Left renal cortex interstitium (tissue), 4 donors: ENCODE data around the gene HDAC4. TPM values are rescaled to one million over a fixed set of nuclear protein-coding genes. Genes with fewer than 3 reads are reported as not detected.

ENCODE experiments used
- DNase-seq, 4 donors: peaks; one replicate each; pipeline ENCODE4 v3.0.0-alpha.2; 2013; ENCODE audit warnings: low read depth in 4 of 4, low spot score in 2 of 4, missing footprints in 1 of 4
- polyA plus RNA-seq, 4 donors: library from polyadenylated mRNA; unstranded; fragments of 120-200 nt; gene quantifications; one replicate each; pipeline ENCODE4 v1.2.1, GENCODE V29; 2013; ENCODE audit not compliant: insufficient read length in 4 of 4

HDAC4 gene
- polyA plus RNA-seq, 4 donors, result 10.5 to 21.1 (median 14.3) TPM

DNA sequence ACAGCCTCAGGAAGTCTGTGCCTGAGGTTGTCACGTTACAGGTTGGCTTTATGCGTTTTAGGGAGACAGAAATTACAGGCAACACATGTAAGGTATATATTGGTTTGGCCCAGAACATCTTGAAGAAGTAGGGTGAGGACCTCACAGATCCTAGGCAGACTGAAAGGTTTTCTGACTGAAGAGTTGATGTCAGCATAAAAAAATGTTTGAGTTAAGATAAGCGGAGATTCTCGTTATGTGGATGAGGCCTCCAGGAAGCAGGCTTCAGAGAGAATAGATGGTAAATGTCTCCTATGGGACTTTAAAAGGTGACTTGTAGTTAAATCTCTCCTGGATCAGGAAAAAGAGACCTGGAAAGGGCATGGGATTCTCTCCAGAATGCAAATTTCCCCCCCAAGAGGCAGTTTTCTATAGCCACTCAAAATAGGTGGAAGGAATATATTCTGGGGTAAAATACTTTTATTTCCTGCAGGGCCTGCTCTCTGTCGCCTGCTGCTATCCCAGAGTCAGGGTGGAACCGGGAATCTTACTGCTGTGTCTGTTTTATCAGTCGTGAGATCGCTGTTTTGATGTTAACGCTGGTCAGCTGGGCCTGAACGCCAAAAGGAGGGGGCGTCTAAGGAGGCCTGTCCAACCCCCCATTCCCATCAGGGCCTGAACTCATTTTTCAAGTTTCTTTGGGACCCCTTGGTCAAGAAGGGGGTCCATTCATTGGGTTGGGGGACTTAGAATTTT is 171.1 kb downstream of the HDAC4 start:
- no peak for DNase-seq

DNA sequence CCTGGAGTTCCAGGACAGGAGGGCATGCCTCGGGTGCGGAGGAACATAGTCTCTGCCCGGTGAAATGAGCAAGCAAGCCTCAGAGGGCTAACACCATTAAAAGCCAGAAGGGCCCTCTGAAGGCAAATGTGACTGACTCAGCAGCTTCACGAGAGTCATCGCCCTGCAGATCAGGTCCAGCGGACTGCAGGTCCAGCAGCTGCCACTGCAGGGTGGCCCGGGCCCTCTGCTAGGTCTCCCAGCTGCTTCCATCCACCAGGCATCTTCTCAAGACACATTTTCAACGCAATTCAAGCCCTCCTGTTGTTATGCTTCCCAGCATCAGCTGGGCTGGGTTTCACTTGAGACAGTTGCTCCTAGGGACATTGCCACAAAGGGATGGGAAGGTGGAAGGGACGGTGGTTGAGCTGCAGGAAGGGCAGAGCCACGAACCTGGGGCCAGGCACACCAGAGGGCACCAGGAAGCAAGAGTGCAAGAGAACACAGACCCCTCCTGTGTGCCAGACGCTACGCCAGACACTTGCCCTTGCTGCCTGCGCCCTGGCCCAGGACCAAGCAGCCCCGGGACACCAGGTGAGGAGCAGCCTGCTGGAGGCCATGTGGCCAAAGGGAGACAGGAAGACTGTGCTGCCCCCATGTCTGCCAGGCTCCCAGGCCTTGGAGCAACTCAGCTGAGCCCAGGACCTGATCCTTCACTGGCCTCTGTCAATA is 173.0 kb downstream of the HDAC4 start:
- no peak for DNase-seq

DNA sequence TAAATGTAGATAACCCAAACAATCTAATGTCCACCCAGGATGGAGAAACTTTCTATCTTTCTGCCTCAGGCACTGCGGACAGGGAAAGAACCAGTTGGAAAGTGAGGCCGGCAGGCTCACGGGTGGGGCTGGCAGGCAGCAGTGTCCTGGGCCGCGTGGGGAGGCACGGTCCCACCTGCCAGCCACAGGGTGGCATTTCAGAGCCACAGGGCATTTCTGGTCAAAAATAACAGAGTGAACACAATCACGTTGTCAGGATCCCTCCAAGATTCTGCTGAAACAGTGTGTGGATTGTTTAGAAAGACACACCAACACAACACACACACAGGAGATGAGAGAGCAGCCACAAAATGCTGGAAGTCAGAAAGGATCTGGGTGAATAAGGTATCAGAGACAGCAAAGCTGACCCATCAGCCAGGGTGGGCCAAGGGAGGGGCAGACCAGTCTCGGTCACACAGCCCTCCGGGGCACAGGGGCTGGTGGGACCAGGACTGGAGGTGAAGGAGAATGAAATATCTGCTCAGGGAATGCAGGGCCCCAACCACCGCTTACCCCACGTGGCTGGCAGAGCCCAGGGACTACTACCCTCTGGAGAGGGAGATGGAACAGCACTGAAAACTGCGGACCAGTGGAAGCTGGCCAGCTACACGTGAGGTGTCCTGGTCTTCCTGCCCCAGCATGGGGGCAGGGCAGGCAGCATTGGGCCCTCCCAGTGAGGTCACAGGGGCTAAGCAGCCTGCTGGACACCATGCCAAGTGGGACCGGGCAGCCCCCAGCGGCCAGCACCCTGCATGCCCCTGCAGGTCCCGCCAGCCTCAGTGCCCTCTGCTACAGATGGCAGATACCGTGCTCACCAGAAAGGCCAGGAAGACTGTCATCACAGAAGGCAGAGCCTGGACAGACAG is 173.9 kb downstream of the HDAC4 start:
- no peak for DNase-seq

DNA sequence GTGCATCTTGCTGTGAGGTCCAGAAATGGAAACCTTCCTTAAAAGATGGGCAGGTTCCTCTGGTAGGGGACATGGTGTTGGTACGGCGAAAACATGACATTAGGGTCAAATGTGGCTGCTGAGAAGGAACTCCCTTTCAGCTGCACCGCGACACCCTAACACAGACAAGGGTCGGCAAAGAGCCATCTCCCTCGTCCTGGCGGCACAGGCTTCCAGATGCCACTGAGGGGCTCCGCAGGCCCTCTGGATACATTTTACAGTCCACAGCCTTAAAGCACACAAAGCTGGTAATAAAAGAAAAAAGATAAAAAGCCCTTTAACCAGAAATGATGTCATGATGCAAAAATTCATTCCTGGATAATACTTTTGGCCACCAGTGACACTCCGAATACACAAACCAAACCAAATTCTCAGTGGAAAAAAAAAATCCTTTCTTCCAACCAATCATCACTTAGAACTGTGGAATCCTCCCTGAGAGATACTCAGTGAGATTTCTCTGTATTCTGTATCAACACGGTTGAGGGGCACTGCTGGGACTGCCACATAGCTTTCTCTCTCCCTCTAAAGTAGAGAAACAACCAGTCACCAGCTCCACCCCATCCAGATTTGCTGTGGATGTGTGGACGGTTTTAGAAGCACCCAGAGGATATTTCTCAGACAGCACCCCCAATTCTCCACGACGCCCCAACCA is 174.8 kb downstream of the HDAC4 start:
- no peak for DNase-seq

DNA sequence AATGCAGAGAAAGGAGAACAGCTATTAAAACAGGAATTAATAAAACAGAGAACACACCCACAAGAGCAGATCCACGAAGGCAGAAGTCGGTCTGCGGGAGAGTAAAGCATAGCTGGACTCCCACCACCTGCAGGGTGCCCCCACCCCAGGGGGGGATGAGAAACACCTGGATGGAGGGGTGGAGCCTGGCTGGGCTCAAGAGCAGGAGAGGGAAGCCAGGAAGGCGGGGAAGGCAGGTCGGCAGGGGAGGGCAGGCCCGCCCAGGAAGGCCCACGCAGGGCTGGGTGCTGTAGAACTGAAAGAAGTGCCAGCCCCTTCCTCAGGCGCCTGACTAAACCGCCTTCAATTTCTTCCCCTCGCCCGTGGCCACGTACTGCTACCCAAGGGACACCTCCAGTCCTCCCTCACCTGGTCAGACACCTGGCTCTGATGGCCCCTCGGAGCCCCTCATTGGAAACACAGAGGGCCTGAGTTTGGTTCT is 175.4 kb downstream of the HDAC4 start:
- no peak for DNase-seq

DNA sequence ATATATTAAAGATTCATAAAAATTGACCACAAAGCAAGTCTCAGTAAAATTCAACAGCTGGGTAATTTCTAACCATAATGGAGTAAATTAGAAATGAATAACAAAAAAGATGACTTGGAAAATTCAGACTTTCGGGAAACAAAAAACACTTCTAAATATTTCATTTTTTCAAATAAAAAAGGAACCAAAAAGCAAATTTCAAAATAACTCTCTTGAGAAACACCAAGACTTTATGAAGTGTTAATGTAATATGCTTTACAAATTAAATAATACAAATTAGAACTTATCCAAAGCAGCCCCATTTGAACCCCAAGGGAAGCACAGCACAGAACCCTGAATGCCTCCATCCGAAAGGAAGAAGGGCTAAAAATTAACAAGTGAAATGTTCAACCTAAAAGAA is 175.9 kb downstream of the HDAC4 start:
- DNase-seq, result no peak

DNA sequence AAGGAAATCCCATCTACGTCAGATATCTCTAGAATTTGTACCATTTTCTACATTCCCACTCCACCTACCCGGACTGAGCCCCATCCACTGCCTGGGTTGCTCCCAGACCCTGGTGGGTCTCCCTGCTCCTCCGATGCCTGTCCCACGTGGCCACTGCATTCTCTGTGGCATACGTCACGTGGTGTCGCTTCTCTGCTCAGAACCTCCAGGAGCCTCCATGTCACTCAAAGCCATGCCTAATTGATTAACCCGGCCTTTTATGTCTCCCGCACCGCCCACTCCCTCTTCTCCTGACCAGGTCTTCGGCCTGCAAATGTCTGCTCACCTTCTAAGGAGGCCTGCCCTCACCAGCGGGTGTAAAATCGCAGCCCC is 176.6 kb downstream of the HDAC4 start:
- DNase-seq, result no peak

DNA sequence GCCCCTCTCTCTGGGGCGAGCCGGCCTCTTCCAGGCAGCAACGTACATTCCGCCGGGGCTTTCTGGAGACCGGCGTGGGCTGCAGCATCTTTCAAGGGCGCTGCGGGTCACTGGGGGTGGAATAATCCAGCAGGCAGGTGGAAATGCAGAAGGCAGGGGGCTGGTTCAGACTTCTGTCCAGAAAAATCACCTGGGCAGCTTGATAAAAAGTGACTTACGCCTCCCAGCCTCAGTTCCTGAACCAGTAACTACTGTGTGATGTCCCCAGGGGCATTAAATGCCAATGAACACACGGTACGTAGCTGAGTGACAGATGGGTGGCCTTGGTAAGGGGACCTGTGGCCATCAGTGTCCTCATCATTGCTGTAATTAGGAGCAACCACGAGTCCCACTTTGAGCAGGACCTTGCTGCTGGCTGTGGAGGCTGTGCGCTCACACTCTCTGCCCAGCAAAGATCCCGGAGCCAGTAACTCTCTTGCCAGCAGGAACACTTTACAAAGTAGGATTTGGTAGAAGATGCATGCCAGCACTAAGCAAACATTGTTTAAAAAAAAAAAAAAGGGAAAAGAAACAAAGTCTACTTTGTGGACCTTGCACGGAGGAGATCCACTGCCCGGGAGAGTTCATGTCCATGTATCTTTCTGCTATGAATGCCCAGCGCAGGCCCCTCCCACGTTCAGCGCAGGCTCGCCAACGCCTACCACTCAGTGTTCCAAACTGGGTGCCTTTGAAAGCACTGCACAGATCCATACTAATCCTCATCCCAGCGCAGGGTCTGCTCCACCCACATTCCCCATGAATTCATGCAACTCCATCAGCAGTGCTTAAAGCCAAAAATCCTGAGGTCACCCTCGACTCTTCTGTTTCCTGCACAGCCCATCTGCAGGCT is 177.3 kb downstream of the HDAC4 start:
- no peak for DNase-seq

DNA sequence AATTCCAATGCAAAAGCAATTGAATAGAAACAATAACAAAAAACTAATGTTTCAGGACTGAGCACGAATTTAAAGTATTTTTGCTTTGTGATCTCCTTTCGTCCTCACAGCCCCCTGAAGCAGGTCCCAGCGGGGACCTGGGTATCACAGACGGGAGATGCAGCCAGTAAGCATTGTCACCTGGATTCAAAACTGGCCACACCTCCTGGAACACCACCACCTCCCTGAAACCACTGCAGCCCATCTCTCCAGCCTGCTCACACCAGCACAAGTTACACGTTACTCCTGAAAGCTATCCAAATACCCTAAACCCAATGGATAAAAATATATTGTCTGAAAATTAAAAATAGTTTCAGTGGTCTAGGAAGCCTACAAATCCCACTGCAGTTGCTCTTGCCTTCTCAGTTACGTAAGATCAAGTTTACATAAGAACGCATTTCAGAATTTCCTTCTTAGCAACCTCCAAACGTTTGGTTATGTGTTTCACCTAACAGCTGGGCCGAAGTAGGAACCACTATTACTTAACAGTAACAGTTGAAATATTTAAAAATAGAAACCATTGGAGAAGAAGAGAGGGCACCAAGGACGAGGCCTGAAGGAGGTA is 178.0 kb downstream of the HDAC4 start:
- no peak for DNase-seq

DNA sequence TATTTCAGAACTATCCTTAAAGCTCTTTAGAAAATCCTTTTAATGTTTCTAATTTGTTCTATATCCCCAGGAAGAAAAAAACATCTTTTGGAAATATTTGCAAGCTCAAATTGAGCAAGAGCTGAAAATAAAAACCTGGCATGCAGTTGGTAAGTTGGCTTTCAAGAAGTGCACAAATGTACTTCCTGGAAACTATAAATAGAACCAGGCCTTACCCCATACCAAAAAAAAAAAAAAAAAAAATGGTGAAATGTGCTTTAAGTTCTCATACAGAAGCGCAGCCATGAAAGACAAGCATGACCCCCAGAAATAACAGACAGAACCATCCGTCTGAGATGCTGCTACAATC is 178.5 kb downstream of the HDAC4 start:
- no peak for DNase-seq

DNA sequence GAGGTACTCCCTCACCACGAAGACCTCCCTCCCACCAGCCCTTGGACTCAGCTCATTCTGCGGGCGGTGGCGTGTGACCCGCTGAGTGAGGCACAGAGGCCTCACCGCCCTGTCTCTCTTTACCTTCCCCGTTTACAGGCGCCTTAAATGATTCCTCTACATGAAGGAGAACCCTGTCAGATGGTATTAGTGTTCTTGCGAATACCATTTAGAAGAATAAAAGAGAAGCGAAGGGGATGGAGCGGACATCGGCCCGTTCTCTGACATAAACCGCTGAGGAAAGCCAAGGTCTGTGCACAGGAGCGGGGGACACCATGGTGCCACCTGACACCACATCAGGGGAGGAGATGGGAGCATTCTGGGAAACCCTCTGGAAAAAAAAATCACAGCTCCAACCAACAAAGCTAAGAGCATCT is 179.8 kb downstream of the HDAC4 start:
- no peak for DNase-seq

DNA sequence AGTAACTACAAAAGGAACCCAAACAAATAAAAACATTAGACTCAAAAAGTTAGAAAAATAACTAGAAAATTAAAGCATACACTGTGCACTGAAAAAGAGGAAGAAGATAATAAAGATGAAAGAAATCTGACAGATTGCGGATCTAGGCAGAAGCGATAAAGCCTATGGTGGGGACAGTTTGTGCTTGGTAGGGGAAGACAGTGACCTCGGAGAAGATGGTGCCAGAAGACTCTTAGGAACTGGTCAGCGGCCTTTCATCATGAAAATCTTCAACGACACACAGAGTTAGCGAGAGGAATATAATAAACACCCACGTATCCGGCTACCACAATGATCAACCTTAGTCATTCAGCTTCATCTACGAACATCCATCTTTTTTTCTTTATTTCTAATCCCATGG is 180.5 kb downstream of the HDAC4 start:
- DNase-seq, result no peak

DNA sequence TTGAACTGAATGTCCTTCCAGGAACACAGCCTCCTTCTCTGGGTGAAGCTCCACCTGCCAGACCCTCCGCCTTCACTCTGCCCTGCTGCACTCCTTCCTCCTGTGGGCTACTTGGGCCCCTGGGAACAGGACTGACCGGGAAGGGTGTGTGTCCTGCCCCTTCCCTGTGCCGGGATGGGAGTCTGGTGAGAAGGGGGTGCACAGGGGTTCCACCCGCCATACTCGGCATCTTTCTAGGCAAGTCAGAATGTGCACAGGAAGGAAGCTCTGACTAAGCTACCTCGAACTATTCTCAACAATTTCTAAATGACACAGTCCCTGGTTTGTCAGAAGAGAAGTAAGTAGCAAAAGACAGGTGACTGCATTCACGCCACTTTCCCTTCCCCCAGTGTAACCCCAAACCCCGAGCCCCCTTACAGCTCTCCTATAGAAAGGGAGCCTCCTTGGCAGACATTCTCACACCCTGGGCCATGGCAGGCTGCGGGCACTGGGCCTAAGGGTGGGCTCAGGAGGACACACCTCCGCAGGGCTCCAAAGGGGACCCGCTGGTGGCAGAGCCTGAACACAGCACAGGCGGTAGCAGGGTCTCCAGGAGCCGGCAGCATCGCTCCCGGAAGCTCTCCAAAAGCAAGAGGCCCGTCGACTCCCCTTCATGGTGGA is 184.1 kb downstream of the HDAC4 start:
- DNase-seq, result no peak

DNA sequence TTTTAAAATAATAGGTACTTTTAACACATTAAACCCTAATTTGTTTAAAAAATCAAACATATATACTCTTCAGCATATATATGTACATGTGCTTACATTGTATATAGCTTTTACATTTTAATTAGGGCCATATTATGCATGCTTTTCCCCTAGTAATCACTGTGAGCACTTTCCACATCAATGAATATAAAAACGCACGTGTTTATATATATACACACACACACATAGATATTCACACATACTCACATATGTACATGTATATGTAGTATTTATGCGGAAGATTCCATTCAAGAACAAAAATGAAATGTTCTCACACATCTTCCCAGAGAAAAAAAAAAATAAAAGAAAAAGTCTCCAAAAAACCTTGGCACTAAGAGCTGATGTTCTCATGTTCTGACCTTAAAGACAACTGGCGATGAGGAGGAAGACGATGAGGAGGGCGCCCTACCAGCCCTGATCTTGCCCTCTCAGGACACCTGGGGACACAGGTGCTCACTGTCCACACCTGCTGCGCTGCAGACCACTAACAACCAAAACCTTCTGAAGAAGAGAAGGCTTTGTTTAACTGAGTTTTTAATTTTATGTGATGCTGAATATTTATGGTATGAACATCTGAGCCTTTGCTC is 184.7 kb downstream of the HDAC4 start:
- no peak for DNase-seq

DNA sequence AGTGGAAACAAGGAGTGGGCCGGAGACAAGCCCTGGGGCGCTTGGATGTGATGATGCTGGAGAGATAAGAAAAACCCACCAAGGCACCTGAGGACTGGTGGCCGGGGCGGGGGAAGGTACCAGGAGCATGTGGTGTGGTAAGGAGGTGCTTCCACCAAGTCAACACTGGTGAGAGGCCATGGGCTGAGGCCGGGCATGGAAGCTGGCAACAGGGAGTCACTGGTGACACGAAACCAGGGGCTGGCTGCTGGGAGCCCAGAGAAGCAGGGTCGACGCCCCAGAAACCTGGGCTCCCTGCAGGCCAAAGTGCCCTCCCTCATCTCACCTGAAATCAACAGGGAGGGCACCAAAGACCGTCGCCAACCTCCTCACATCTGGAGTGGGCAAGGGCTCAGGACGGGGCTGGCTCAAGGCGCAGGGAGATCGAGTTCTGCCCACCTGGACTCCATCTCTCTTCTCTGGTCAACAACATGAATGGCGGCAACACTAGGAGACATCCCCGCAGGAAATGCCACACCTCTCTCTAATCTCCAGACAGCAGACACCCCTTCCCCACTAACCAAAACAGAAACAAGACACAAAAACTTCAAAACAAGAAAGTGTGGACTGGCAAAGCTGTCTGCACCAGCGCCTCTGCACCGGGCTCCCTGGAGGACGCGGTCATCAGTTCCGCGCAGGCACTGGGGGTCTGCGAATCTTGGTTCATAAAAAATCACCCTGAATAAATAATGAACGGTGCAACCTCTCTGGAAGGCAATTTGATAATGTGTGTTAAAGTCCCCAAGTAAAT is 185.5 kb downstream of the HDAC4 start:
- no peak for DNase-seq

DNA sequence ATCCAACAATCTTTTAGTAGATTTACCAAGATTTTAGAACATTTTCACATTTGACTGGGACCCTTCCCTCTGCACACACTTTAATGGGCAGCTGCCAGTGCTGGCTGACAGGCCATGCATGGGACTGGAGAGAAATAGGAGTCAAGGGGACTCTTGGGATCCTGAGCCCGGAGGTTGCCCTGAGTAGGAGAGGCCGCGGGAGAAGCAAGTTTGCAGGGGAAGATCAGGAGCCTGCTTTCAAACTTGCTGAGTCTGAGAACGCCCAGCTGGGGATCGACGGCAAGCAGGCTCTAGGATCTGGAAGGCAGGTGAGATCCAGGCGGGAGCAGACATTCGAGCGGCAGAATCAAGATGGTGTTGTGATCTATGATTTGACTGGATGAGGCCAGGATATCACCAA is 186.1 kb downstream of the HDAC4 start:
- no peak for DNase-seq

DNA sequence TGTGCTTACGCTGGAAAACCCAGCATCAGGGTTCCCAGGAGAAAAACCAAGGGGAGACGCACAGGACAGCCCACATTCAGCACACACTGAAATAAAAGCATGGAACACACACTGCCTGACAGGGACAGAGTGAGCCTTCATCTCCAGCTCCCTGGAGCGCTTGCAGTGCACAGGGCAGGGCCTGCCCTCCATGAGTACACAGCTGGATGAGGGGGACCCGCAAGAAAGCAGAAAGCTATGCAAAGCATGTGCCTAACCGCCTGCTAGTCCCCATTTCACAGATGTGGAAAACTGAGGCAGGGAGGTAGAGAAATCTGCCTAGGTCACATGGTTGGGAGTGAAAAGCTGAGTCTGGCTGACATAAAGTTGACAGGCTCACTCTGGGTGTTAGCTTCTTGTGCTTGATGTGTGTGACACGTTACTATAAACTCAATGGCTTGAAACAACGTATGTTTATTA is 187.1 kb downstream of the HDAC4 start:
- DNase-seq, result no peak
